H1 (cell line): ENCODE results near the gene SPAG16. TPM values are rescaled to one million over a fixed set of nuclear protein-coding genes. Genes with fewer than 3 reads are reported as not detected.

ENCODE experiments used
- CTCF ChIA-PET: fragments of 300-600 bp; sonication (Branson Sonifier 250); formaldehyde crosslinking; loops from one replicate; lab custom pipeline; 2021; ENCODE audit not compliant: partially characterized antibody; lab: Charles Lee
- POLR2A ChIA-PET: fragments of 300-600 bp; sonication (Branson Sonifier 250); formaldehyde crosslinking; loops from one replicate; lab custom pipeline; 2021; ENCODE audit warnings: inconsistent platforms; ENCODE audit not compliant: partially characterized antibody; lab: Charles Lee
- DNase-seq, 2 experiments: peaks; one replicate each; pipeline versions ENCODE4 v3.0.0 to v3.0.0-alpha.2; 2010 to 2022; ENCODE audit warnings: low spot score in 2 of 2, low read depth in 1 of 2, mixed read lengths in 1 of 2
- FAIRE-seq: peaks from 2 replicates; lab custom pipeline; 2011; peaks lifted over from hg19 to GRCh38; lab: Jason Lieb, UNC
- H2AFZ ChIP-seq: 2 replicates; pipeline ENCODE4 v1.8.1; 2012; ENCODE audit warnings: low read length, inconsistent platforms
- H2AK5ac ChIP-seq: 2 replicates; pipeline ENCODE4 v1.6.1; 2013; ENCODE audit warnings: low read depth, low read length
- H2BK120ac ChIP-seq: replicated peaks from 2 replicates; pipeline ENCODE3; 2013; ENCODE audit warnings: low read depth, low read length, inconsistent platforms
- H2BK12ac ChIP-seq: 2 replicates; pipeline ENCODE4 v1.6.1; 2013; ENCODE audit warnings: low read depth, low read length
- H2BK15ac ChIP-seq: 2 replicates; pipeline ENCODE4 v1.6.1; 2013; ENCODE audit warnings: low read length
- H2BK20ac ChIP-seq: 2 replicates; pipeline ENCODE4 v1.6.1; 2013; ENCODE audit warnings: low read length
- H2BK5ac ChIP-seq: 2 replicates; pipeline ENCODE4 v1.6.1; 2013; ENCODE audit warnings: low read depth, low read length
- H3K14ac ChIP-seq: 2 replicates; pipeline ENCODE4 v1.6.1; 2013; ENCODE audit warnings: inconsistent platforms; ENCODE audit not compliant: insufficient read length
- H3K18ac ChIP-seq: 2 replicates; pipeline ENCODE4 v1.6.1; 2013; ENCODE audit warnings: low read length; ENCODE audit errors: extremely low read depth
- H3K23ac ChIP-seq: 2 replicates; pipeline ENCODE4 v1.6.1; 2013; ENCODE audit warnings: inconsistent platforms; ENCODE audit not compliant: insufficient read length
- H3K23me2 ChIP-seq: 2 replicates; pipeline ENCODE4 v1.6.1; 2013; ENCODE audit warnings: low read depth, low read length
- H3K27ac ChIP-seq: 2 replicates; pipeline ENCODE4 v1.6.1; 2011; ENCODE audit warnings: low read depth, low read length, inconsistent platforms
- H3K27me3 ChIP-seq, 4 experiments: replicated peaks in 1 of 4; 1 replicate in 1 of 4; 2 replicates in 3 of 4; pipeline versions ENCODE4 v1.6.1 to v1.8.1; 2011 to 2013; ENCODE audit warnings: low read length in 3 of 4, mild to moderate bottlenecking in 3 of 4, inconsistent platforms in 2 of 4, mixed read lengths in 2 of 4, moderate library complexity in 1 of 4; ENCODE audit not compliant: control insufficient read depth in 3 of 4, insufficient read depth in 3 of 4; ENCODE audit errors: extremely low read depth in 1 of 4
- H3K36me3 ChIP-seq, 4 experiments: 2 replicates each; pipeline versions ENCODE4 v1.6.1 to v1.8.1; 2011 to 2013; ENCODE audit warnings: mild to moderate bottlenecking in 4 of 4, low read length in 3 of 4, moderate library complexity in 2 of 4, control low read depth in 1 of 4, inconsistent platforms in 1 of 4; ENCODE audit not compliant: insufficient read depth in 4 of 4, control insufficient read depth in 2 of 4
- H3K4ac ChIP-seq: replicated peaks from 2 replicates; pipeline ENCODE3; 2013; ENCODE audit warnings: low read length, low read depth, mixed read lengths, inconsistent platforms; ENCODE audit not compliant: insufficient read length
- H3K4me1 ChIP-seq, 4 experiments: replicated peaks in 1 of 4; 1 replicate in 1 of 4; 2 replicates in 3 of 4; pipeline versions ENCODE4 v1.6.1 to v1.8.1; 2011 to 2013; ENCODE audit warnings: low read length in 3 of 4, inconsistent platforms in 2 of 4, mixed read lengths in 1 of 4; ENCODE audit not compliant: insufficient read depth in 4 of 4, control insufficient read depth in 3 of 4
- H3K4me2 ChIP-seq, 2 experiments: 2 replicates each; pipeline versions ENCODE4 v1.6.1 to v1.8.1; 2011 to 2013; ENCODE audit warnings: low read depth in 2 of 2, low read length in 2 of 2, control low read depth in 1 of 2, inconsistent platforms in 1 of 2, mild to moderate bottlenecking in 1 of 2; ENCODE audit not compliant: insufficient read depth in 1 of 2
- H3K4me3 ChIP-seq, 4 experiments: fragments of 200-600, 300-600 bp in 1 of 4; sonication (generic), shearing (Covaris generic), sonication (Bioruptor Twin) in 1 of 4; 2 replicates each; pipeline versions ENCODE4 v1.5.1 to v1.8.1; 2011 to 2016; ENCODE audit warnings: low read length in 4 of 4, low read depth in 3 of 4, control low read depth in 2 of 4, inconsistent platforms in 2 of 4, mild to moderate bottlenecking in 2 of 4, mixed read lengths in 1 of 4, moderate library complexity in 1 of 4; ENCODE audit not compliant: insufficient read depth in 2 of 4; ENCODE audit errors: extremely low read depth in 1 of 4
- H3K56ac ChIP-seq: replicated peaks from 2 replicates; pipeline ENCODE3; 2013; ENCODE audit warnings: low read depth, mild to moderate bottlenecking, mixed read lengths, low read length, inconsistent platforms; ENCODE audit not compliant: insufficient read length
- H3K79me1 ChIP-seq: 2 replicates; pipeline ENCODE4 v1.6.1; 2013; ENCODE audit warnings: low read depth, low read length, control low read depth
- H3K79me2 ChIP-seq, 2 experiments: 2 replicates each; pipeline versions ENCODE4 v1.6.1 to v1.8.1; 2012 to 2013; ENCODE audit warnings: low read length in 2 of 2, mild to moderate bottlenecking in 2 of 2, inconsistent platforms in 1 of 2; ENCODE audit not compliant: insufficient read depth in 2 of 2, control insufficient read depth in 1 of 2
- H3K9ac ChIP-seq, 4 experiments: replicated peaks in 1 of 4; 1 replicate in 1 of 4; 2 replicates in 3 of 4; pipeline versions ENCODE4 v1.6.1 to v1.8.1; 2011 to 2013; ENCODE audit warnings: low read depth in 3 of 4, low read length in 3 of 4, control low read depth in 2 of 4, mild to moderate bottlenecking in 2 of 4, moderate library complexity in 2 of 4, inconsistent platforms in 1 of 4; ENCODE audit errors: extremely low read depth in 1 of 4
- H3K9me3 ChIP-seq, 2 experiments: 2 replicates each; pipeline versions ENCODE4 v1.6.1 to v1.8.1; 2012 to 2013; ENCODE audit warnings: mild to moderate bottlenecking in 2 of 2, moderate library complexity in 2 of 2, control low read depth in 1 of 2, inconsistent platforms in 1 of 2, low read depth in 1 of 2, low read length in 1 of 2, mixed read lengths in 1 of 2; ENCODE audit not compliant: insufficient read depth in 2 of 2
- H4K20me1 ChIP-seq, 2 experiments: replicated peaks in 1 of 2; 2 replicates each; pipeline versions ENCODE3 to v1.8.1; 2011 to 2013; ENCODE audit warnings: inconsistent platforms in 2 of 2, low read length in 2 of 2, mild to moderate bottlenecking in 1 of 2; ENCODE audit not compliant: insufficient read depth in 2 of 2, control insufficient read depth in 1 of 2
- H4K5ac ChIP-seq: 2 replicates; pipeline ENCODE4 v1.6.1; 2013; ENCODE audit warnings: low read length, low read depth, mixed read lengths, inconsistent platforms; ENCODE audit not compliant: insufficient read length
- H4K8ac ChIP-seq: 2 replicates; pipeline ENCODE4 v1.8.0; 2013; ENCODE audit warnings: mild to moderate bottlenecking, moderate library complexity, low read length, inconsistent platforms; ENCODE audit not compliant: insufficient read depth; ENCODE audit errors: extremely low read depth
- H4K91ac ChIP-seq: replicated peaks from 2 replicates; pipeline ENCODE3; 2013; ENCODE audit warnings: low read length, mixed read lengths, inconsistent platforms; ENCODE audit not compliant: insufficient read length
- CEBPB ChIP-seq: IDR thresholded peaks from 2 replicates; pipeline ENCODE4 v1.6.1; 2012; ENCODE audit warnings: low read depth, low read length
- CHD1 ChIP-seq: IDR thresholded peaks from 2 replicates; pipeline ENCODE4 v1.6.1; 2012; ENCODE audit warnings: low read depth, low read length, improper control_type of control experiment
- GABPA ChIP-seq: IDR thresholded peaks from 2 replicates; pipeline ENCODE4 v1.6.1; 2011; ENCODE audit warnings: mild to moderate bottlenecking, low read length, moderate library complexity, borderline replicate concordance; ENCODE audit not compliant: insufficient read depth
- JUN ChIP-seq: IDR thresholded peaks from 2 replicates; pipeline ENCODE4 v1.6.1; 2011; ENCODE audit warnings: low read depth, mild to moderate bottlenecking, improper control_type of control experiment, low read length
- POLR2A ChIP-seq, 2 experiments: IDR thresholded peaks; 1 replicate in 1 of 2; 2 replicates in 1 of 2; pipeline ENCODE4 v1.6.1; 2011; ENCODE audit warnings: low read depth in 2 of 2, low read length in 2 of 2, mild to moderate bottlenecking in 2 of 2; ENCODE audit errors: control extremely low read depth in 1 of 2
- POLR2AphosphoS5 ChIP-seq: IDR thresholded peaks from 2 replicates; pipeline ENCODE4 v1.6.1; 2011; ENCODE audit warnings: low read depth, low read length
- SP4 ChIP-seq: IDR thresholded peaks from 2 replicates; pipeline ENCODE4 v1.6.1; 2012; ENCODE audit warnings: low read length, inconsistent platforms
- YY1 ChIP-seq: IDR thresholded peaks from 2 replicates; pipeline ENCODE4 v1.6.1; 2011; ENCODE audit warnings: low read depth, mild to moderate bottlenecking, low read length
- WGBS, 2 experiments: shearing (Covaris generic) in 1 of 2; methylation state at CpG; one replicate each; pipeline versions ENCODE4 v1.1.6 to v1.1.7; 2013 to 2015; ENCODE audit warnings: low lambda C conversion rate in 2 of 2, mixed read lengths in 2 of 2, inconsistent platforms in 1 of 2, low coverage in 1 of 2, missing lambda C conversion rate in 1 of 2; ENCODE audit not compliant: insufficient replicate concordance in 2 of 2, insufficient coverage in 1 of 2, insufficient read length in 1 of 2; ENCODE audit errors: extremely low coverage in 1 of 2, missing lambda C conversion rate in 1 of 2; 5-methylcytosine and 5-hydroxymethylcytosine counted together
- polyA plus RNA-seq, 7 experiments: library from polyadenylated mRNA; depleted of rRNA in 3 of 7; stranded (reverse) in 5 of 7; unstranded in 2 of 7; fragments of >200 nt in 5 of 7; fragments of 200-250 nt in 2 of 7; gene quantifications; 1 replicate in 5 of 7; 2 replicates in 1 of 7; 4 replicates in 1 of 7; pipeline versions ENCODE4 v1.2.1 to v1.2.3, GENCODE V29; 2011 to 2013; ENCODE audit warnings: missing spikeins in 2 of 7, mixed read lengths in 2 of 7
- total RNA-seq: library from RNA; stranded (reverse); fragmentation: NEBNext Ultra II Directional; extraction: Animal tissue kit (Norgen Biotek cat#: 25700); gene quantifications from 2 replicates; pipeline ENCODE4 v1.2.1, GENCODE V29; 2021

SPAG16 gene
- total and polyA plus RNA-seq, 2 of the 8 experiments (the other 6 are each of a cell fraction or from before 2014, with no cell fraction given) = 6.0 to 14.9 TPM

- Histone ChIP-seq H3K4me3 (no peak overlapping the region), H3K23me2 (no peaks in the 10 kb centered on the region), H3K23ac (no peak overlapping the region), H3K9me3 (peaks cover 6 to 14% of the 10 kb centered on the region in 2 experiments; a peak in 2 of 4 replicates), H2BK120ac (no peak overlapping the region), H2BK15ac (no peak overlapping the region), H2AFZ (no peak overlapping the region), H3K14ac (no peak overlapping the region), H3K27ac (no peak overlapping the region), H2BK5ac (no peak overlapping the region), H4K20me1 (no peaks in the 10 kb centered on the region), H3K4ac (no peak overlapping the region), H3K79me1 (no peaks in the 10 kb centered on the region), H3K9ac (no peak overlapping the region), H4K5ac (no peak overlapping the region), H2BK12ac (no peak overlapping the region), H4K91ac (no peak overlapping the region), H3K18ac (no peak overlapping the region), H3K79me2 (no peaks in the 10 kb centered on the region), H2BK20ac (no peak overlapping the region), H4K8ac (no peak overlapping the region), H3K56ac (no peak overlapping the region), H3K36me3 (no peaks in the 10 kb centered on the region), H3K4me1 (no peaks in the 10 kb centered on the region), H3K4me2 (no peak overlapping the region), H2AK5ac (no peak overlapping the region), H3K27me3 (no peaks in the 10 kb centered on the region)
- no peak for TF ChIP-seq POLR2AphosphoS5
- no peak for TF ChIP-seq JUN
- TF ChIP-seq SP4 = no peak
- no peak for TF ChIP-seq YY1
- no peak for TF ChIP-seq POLR2A (IDR thresholded peaks at IDR 0.05; ENCODE audit: control extremely low read depth in 1 of 2, low read depth in 2 of 2, low read length in 2 of 2)
- TF ChIP-seq GABPA = no peak
- TF ChIP-seq CHD1 = no peak
- no peak for TF ChIP-seq CEBPB
- ChIA-PET CTCF (interaction anchor here (0.6 kb wide), 1 partner anchor 975 kb away, joined by 3 read pairs; no protein-coding TSS in a partner anchor), POLR2A (no interaction called here)
- FAIRE-seq = no peak
- DNase-seq = no peak
- WGBS, 2 experiments = 78% methylated on average over 1 of the region's 1 CpG; no CpG with 5 or more reads in 1 of the 2 experiments
These were observed 141.4 kb downstream of the SPAG16 start for GRCh38 chr2:213425618-213426017.
